GM23338 (cell line): ENCODE measurements around the gene DYSF.

Experiments used
- EZH2 ChIP-seq: fragments of 200-600 bp; sonication (generic); IDR thresholded peaks from one replicate; pipeline ENCODE4 v1.8.0; 2017; ENCODE audit warnings: antibody characterized with exemption, mild to moderate bottlenecking, low read depth; ENCODE audit not compliant: unreplicated experiment
- EZH2phosphoT487 ChIP-seq: fragments of 200-600 bp; sonication (generic); IDR thresholded peaks from one replicate; pipeline ENCODE4 v1.8.1; 2018; ENCODE audit warnings: antibody characterized with exemption; ENCODE audit not compliant: unreplicated experiment
- JUNB ChIP-seq: IDR thresholded peaks from one replicate; pipeline ENCODE4 v1.6.1; 2016; ENCODE audit warnings: antibody characterized with exemption; ENCODE audit not compliant: unreplicated experiment
- POLR2AphosphoS5 ChIP-seq: IDR thresholded peaks from 2 replicates; pipeline ENCODE4 v1.6.1; 2016; ENCODE audit warnings: antibody characterized with exemption, low read depth
- TF ChIP-seq, protein P1 (sequence below), 2 experiments: fragments of 200-600 bp in 1 of 2; sonication (generic) in 1 of 2; conservative IDR thresholded peaks; 2 replicates each; pipeline versions ENCODE4 v1.5.1 to v1.6.1; 2016 to 2017; ENCODE audit warnings: antibody characterized with exemption in 2 of 2, low read depth in 2 of 2, mild to moderate bottlenecking in 2 of 2, moderate library complexity in 1 of 2
- TF ChIP-seq, protein P2 (sequence below): IDR thresholded peaks from 2 replicates; pipeline ENCODE4 v1.6.1; 2016; ENCODE audit warnings: antibody characterized with exemption
- TF ChIP-seq, protein P3 (sequence below): IDR thresholded peaks from one replicate; pipeline ENCODE4 v1.6.1; 2018; ENCODE audit warnings: antibody characterized with exemption; ENCODE audit not compliant: unreplicated experiment

DNA sequence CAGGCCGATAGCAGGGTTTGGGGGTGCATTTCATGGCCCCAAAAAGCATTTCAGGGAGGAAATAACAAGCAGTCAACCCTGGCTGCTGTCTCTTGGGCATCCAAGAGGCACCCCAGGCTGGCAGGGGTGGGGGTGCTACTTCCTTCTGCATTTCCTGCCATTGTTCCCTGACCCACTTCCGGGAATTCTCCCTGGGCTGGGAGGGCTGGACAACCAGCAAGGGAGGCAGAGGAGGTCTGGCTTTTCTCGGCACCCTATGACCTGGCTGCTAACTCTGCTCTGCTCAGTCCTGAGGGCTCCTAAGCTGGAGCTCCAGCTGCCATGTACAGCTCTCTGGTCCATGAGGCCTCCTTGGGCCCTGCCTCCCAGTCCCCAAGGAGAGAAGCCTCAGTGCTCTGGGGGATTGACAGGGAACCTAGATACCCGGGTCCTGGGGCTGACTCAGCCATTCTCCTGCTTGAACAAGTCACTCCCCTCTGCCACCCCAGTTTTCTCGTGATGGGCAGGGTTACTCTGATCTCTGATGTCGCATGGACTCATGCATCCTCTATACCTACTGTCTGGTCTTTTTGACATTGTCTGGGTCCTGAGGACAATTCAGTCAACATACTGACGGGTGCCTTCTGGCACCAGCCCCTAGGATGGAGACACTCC is 47.2 kb downstream of the DYSF start:
- TF ChIP-seq, protein P1, sequence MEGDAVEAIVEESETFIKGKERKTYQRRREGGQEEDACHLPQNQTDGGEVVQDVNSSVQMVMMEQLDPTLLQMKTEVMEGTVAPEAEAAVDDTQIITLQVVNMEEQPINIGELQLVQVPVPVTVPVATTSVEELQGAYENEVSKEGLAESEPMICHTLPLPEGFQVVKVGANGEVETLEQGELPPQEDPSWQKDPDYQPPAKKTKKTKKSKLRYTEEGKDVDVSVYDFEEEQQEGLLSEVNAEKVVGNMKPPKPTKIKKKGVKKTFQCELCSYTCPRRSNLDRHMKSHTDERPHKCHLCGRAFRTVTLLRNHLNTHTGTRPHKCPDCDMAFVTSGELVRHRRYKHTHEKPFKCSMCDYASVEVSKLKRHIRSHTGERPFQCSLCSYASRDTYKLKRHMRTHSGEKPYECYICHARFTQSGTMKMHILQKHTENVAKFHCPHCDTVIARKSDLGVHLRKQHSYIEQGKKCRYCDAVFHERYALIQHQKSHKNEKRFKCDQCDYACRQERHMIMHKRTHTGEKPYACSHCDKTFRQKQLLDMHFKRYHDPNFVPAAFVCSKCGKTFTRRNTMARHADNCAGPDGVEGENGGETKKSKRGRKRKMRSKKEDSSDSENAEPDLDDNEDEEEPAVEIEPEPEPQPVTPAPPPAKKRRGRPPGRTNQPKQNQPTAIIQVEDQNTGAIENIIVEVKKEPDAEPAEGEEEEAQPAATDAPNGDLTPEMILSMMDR (conservative IDR thresholded peaks at IDR 0.05; ENCODE audit: low read depth in 2 of 2) = no peak
- TF ChIP-seq EZH2phosphoT487 (no peak), EZH2 (no peak), POLR2AphosphoS5 (no peak), JUNB (no peak)
- TF ChIP-seq, protein P2, sequence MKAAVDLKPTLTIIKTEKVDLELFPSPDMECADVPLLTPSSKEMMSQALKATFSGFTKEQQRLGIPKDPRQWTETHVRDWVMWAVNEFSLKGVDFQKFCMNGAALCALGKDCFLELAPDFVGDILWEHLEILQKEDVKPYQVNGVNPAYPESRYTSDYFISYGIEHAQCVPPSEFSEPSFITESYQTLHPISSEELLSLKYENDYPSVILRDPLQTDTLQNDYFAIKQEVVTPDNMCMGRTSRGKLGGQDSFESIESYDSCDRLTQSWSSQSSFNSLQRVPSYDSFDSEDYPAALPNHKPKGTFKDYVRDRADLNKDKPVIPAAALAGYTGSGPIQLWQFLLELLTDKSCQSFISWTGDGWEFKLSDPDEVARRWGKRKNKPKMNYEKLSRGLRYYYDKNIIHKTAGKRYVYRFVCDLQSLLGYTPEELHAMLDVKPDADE = no peak
- TF ChIP-seq, protein P3, sequence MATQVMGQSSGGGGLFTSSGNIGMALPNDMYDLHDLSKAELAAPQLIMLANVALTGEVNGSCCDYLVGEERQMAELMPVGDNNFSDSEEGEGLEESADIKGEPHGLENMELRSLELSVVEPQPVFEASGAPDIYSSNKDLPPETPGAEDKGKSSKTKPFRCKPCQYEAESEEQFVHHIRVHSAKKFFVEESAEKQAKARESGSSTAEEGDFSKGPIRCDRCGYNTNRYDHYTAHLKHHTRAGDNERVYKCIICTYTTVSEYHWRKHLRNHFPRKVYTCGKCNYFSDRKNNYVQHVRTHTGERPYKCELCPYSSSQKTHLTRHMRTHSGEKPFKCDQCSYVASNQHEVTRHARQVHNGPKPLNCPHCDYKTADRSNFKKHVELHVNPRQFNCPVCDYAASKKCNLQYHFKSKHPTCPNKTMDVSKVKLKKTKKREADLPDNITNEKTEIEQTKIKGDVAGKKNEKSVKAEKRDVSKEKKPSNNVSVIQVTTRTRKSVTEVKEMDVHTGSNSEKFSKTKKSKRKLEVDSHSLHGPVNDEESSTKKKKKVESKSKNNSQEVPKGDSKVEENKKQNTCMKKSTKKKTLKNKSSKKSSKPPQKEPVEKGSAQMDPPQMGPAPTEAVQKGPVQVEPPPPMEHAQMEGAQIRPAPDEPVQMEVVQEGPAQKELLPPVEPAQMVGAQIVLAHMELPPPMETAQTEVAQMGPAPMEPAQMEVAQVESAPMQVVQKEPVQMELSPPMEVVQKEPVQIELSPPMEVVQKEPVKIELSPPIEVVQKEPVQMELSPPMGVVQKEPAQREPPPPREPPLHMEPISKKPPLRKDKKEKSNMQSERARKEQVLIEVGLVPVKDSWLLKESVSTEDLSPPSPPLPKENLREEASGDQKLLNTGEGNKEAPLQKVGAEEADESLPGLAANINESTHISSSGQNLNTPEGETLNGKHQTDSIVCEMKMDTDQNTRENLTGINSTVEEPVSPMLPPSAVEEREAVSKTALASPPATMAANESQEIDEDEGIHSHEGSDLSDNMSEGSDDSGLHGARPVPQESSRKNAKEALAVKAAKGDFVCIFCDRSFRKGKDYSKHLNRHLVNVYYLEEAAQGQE = no peak
